NT2/D1 (cell line): ENCODE results near the gene CCDC146.

Experiments
- YY1 ChIP-seq: IDR thresholded peaks from 2 replicates; pipeline ENCODE4 v1.6.1; 2011; ENCODE audit not compliant: insufficient read length, insufficient read depth
- ZNF274 ChIP-seq: IDR thresholded peaks from 2 replicates; pipeline ENCODE4 v1.6.1; 2011; ENCODE audit warnings: mild to moderate bottlenecking, low read depth, low read length

DNA sequence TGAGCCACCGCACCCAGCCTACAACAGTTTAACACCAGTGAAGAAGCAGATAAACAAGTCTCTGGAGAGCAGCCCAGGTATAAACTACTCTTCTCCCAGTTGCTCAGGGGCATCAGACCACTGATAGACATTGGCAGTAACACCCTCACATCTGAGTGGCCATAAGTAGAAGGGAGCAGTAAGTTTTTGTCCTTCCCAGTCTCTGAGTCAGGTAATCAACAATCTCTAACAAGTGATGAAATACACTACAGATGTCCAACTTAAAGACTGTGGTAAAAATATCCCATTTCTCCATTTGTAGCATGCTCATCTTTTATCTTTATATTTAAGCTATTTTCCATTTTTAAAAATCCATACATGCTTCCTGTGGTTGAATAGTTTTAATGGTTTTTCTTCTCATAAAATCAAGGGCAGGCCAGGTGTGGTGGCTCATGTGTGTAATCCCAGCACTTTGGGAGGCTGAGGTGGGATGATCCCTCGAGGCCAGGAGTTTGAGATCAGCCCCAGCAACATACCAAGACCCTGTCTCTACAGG is 215.1 kb downstream of the CCDC146 start:
- TF ChIP-seq YY1 (no peak), ZNF274 (no peak)
